GM19238 (cell line): Measurements from ENCODE around the gene HTT-AS.

ENCODE experiments used
- DNase-seq: peaks from one replicate; pipeline ENCODE4 v3.0.0; 2011; ENCODE audit warnings: low spot score; ENCODE audit not compliant: insufficient read length

Gene HTT-AS

GRCh38 chr4:3030566-3031356 lies 43.6 kb downstream of the HTT-AS start:
- DNase-seq = no peak

DNA sequence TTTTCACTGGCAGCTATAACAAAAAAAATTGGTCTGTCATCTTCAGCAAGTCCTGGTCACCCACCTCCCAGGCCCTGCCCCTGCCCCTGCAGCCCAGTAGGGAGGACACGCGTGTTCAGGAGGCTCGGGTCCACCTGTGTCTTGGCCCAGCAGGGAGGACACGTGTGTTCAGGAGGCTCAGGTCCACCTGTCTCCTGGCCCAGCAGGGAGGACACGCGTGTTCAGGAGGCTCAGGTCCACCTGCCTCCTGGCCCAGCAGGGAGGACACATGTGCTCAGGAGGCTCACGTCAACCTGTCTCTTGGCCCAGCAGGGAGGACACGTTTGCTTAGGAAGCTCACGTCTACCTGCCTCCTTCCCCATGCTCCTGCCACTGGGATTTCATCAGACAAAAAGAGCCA lies 44.9 kb downstream of the HTT-AS start:
- DNase-seq = no peak

DNA sequence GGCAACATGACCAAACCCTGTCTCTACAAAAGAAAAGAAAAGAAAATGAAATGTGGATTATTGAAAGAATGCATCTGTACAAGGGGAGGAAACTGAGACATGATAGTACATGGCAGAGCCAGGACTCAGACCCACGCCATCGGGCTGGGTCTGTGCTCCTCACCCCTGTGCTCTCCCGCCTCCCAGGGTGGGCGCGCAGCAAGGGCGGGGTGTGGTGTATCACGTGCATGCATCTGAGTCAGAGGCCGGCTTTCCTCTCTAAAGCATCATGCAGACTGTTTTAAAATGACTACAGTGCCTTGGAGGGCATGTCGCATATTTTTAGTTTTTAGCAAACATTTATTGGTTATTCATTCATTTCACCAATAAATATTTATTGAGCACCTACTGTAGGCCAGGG lies 47.8 kb downstream of the HTT-AS start:
- no peak for DNase-seq

DNA sequence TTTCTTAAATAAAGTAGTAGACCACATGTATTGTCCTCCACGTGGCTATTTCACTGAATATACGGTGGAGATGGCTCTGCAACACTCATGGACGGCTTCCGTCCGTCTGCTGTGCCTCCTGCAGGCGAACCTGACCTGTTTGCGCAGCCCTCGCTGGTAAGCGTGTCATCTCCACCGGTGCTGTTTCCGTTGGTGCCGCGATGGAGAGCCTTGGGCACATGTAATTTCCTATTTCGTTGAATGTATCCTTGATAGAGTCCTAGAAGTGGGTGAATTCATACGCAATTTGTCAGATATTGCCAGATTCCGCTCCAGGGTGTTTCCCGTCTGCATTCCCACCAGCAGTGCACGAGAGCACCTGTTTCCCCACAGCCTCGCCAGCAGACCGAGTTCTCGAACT lies 48.5 kb downstream of the HTT-AS start:
- no peak for DNase-seq

GRCh38 chr4:3022651-3023050 lies 51.7 kb downstream of the HTT-AS start:
- DNase-seq = no peak

GRCh38 chr4:3022112-3022511 lies 52.2 kb downstream of the HTT-AS start:
- DNase-seq = no peak

DNA sequence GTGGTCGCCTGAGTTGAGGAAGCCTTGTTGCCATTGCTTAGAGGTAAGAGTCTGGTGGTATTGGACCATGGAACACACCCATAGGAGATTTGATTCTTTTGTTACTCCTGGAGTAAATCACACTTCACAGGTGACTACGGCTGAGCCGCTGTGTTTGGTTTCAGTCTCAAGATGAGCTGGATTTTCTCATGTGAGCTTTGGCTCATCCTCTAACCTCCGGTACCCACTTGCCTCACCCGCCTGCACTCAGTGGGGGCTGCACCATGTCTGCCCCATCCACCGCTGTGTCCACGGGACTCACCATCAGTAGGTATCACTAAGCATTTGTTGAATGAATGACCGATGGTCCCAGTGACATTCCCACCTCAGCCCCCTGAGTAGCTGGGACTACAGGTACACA lies 52.7 kb downstream of the HTT-AS start:
- no peak for DNase-seq

DNA sequence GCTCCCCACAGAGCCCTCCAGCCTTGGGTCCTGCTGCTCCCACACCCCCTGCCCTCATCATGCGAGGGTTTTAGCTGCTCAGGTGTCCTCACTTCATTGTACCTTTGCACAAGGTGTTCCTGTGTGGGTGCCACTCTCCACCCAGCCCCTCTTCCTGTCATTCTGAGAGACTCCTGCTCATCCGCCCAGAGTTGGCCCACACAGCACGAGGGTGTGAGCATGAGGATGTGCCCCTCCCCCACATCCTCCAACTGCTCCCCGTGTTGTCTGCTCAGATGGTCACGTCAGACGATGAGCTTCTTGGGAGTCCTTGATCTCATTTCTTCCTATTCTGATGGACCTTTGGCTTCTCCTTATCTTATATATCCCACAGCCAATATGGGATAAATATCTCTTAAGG lies 53.2 kb downstream of the HTT-AS start:
- DNase-seq = no peak

GRCh38 chr4:3019145-3019846 lies 55.0 kb downstream of the HTT-AS start:
- DNase-seq = no peak

DNA sequence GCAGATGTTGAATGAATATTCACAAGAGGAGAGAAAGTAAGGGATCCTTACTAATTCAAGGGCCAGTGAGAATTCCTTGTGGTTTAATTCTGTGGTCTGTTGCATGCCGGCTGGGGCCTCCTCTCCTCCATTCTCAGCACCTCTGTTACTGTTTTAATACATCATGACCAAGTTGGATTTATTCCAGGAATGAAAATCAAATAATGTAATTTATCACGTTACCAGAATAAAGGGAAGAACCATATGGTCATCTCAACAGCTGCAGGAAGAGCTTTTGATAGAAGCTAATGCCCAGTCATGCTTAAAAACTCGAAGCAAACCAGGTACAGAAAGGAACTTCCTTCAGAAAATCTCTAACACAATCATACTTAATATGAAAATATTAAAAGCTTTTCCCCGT lies 56.8 kb downstream of the HTT-AS start:
- DNase-seq = no peak

- no peak for DNase-seq
Observed at GRCh38 chr4:3016961-3017360, 57.4 kb downstream of the HTT-AS start.

DNA sequence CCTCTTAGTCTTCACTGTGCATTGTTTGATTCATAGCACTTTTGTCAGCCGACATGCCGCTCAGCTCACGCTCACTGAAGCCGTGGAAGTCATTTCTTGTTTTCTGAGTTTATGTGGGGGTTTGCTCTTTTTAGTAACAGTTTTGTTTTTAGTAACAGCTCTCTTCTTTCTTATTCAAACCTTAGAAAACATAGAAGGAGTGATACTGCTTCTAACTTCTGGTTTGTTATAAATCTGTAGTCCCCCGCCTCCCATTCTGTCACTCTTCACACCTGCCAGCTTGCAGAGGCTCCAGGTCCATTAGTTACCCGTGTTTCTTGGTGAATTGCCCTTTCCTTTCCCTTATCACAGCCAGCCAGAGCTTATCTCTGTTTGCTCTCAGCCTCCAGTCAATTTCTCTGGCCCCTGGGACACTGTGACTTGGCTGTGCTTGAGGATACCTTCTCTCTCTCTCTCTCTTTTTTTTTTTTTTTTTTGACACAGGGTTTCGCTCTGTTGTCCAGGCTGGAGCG lies 60.4 kb downstream of the HTT-AS start:
- no peak for DNase-seq
